K562 (cell line): ENCODE results near the gene KATNAL1. TPM values are rescaled to one million over a fixed set of nuclear protein-coding genes. Genes with fewer than 3 reads are reported as not detected.

Source experiments
- ATF1 ChIP-seq, 2 experiments: fragments of 450-650 bp in 1 of 2; IDR thresholded peaks; 2 replicates each; pipeline ENCODE4 v1.6.1; 2016; ENCODE audit warnings: missing compliant biosample characterization in 1 of 2, missing genetic modification characterization in 1 of 2
- ERF ChIP-seq: fragments of 450-650 bp; formaldehyde crosslinking; IDR thresholded peaks from 2 replicates; pipeline ENCODE4 v1.4.0; 2020; ENCODE audit warnings: mild to moderate bottlenecking, mixed read lengths
- HOXB6 ChIP-seq: fragments of 250-450 bp; sonication (Bioruptor Pico); IDR thresholded peaks from 2 replicates; pipeline ENCODE4 v1.5.1; 2022; ENCODE audit warnings: mild to moderate bottlenecking, borderline replicate concordance
- KHSRP ChIP-seq: fragments of 450-650 bp; IDR thresholded peaks from 2 replicates; pipeline ENCODE4 v1.6.1; 2017
- MBD1 ChIP-seq: fragments of 250-450 bp; sonication (Bioruptor Pico); IDR thresholded peaks from 2 replicates; pipeline ENCODE4 v1.8.0; 2022; ENCODE audit warnings: inconsistent platforms
- NFXL1 ChIP-seq: fragments of 450-650 bp; formaldehyde crosslinking; IDR thresholded peaks from 2 replicates; pipeline ENCODE4 v1.4.0; 2021; ENCODE audit warnings: mild to moderate bottlenecking
- NR2F6 ChIP-seq: fragments of 450-650 bp; formaldehyde crosslinking; IDR thresholded peaks from 2 replicates; pipeline ENCODE4 v1.4.0; 2020; ENCODE audit warnings: mild to moderate bottlenecking
- SMC3 ChIP-seq: conservative IDR thresholded peaks from 2 replicates; pipeline ENCODE4 v1.6.1; 2011; ENCODE audit warnings: low read depth, low read length, improper control_type of control experiment; ENCODE audit not compliant: insufficient read depth
- TSHZ1 ChIP-seq: fragments of 250-450 bp; sonication (Bioruptor Pico); IDR thresholded peaks from 2 replicates; pipeline ENCODE4 v1.4.0; 2020; ENCODE audit warnings: mild to moderate bottlenecking, moderate library complexity
- ZNF121 ChIP-seq: sonication (generic); formaldehyde crosslinking; conservative IDR thresholded peaks from 2 replicates; pipeline ENCODE4 v1.8.0; 2022; ENCODE audit warnings: missing genetic modification reagents
- polyA plus RNA-seq, 8 experiments: library from polyadenylated mRNA; depleted of rRNA in 4 of 8; stranded (reverse) in 5 of 8; unstranded in 3 of 8; fragments of >200 nt; fragmentation: Nextera tagmentation in 2 of 8; fragmentation: Illumina TruSeq in 1 of 8; extraction: Ambion mirVana in 2 of 8; extraction: Trizol in 1 of 8; gene quantifications; 2 replicates each; pipeline versions ENCODE4 v1.2.1 to v1.2.3, GENCODE V29; 2011 to 2014; ENCODE audit warnings: inconsistent platforms in 1 of 8, missing spikeins in 1 of 8
- total RNA-seq, 7 experiments: library from RNA; depleted of rRNA in 6 of 7; stranded (reverse); fragments of >200 nt in 6 of 7; fragmentation: Illumina TruSeq in 2 of 7; extraction: Trizol in 2 of 7; gene quantifications; 2 replicates each; pipeline versions ENCODE4 v1.2.1 to v1.2.3, GENCODE V29; 2011 to 2021; ENCODE audit warnings: low replicate concordance in 1 of 7
- TF ChIP-seq, protein P1 (sequence below): fragments of 250-450 bp; sonication (Bioruptor Pico); IDR thresholded peaks from 2 replicates; pipeline ENCODE4 v1.5.0; 2020; ENCODE audit warnings: mild to moderate bottlenecking
- TF ChIP-seq, protein P2 (sequence below), 2 experiments: IDR thresholded peaks; 2 replicates each; pipeline ENCODE4 v1.6.1; 2012; ENCODE audit warnings: improper control_type of control experiment in 2 of 2, low read depth in 2 of 2, low read length in 2 of 2, borderline replicate concordance in 1 of 2

KATNAL1 gene
- total and polyA plus RNA-seq, 9 of the 15 experiments (the other 6 are each of a cell fraction or from before 2014, with no cell fraction given) = 2.5 to 8.2 (median 5.5) TPM

GRCh38 chr13:30338952-30339351, 31.6 kb upstream of the KATNAL1 start (continued):
- TF ChIP-seq NR2F6 (CRISPR knock-in tag) (no peak), ATF1 (CRISPR knock-in tag; IDR thresholded peaks at IDR 0.05) (no peak), ATF1 (tag; IDR thresholded peaks at IDR 0.05) (no peak), TSHZ1 (CRISPR knock-in tag) (no peak), HOXB6 (CRISPR knock-in tag) (no peak), SMC3 (no peak), ERF (no peak), NFXL1 (CRISPR knock-in tag) (no peak), ZNF121 (no peak), KHSRP (no peak), MBD1 (CRISPR knock-in tag) (no peak)
- TF ChIP-seq, protein P1, sequence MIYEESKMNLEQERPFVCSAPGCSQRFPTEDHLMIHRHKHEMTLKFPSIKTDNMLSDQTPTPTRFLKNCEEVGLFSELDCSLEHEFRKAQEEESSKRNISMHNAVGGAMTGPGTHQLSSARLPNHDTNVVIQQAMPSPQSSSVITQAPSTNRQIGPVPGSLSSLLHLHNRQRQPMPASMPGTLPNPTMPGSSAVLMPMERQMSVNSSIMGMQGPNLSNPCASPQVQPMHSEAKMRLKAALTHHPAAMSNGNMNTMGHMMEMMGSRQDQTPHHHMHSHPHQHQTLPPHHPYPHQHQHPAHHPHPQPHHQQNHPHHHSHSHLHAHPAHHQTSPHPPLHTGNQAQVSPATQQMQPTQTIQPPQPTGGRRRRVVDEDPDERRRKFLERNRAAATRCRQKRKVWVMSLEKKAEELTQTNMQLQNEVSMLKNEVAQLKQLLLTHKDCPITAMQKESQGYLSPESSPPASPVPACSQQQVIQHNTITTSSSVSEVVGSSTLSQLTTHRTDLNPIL (CRISPR knock-in tag) = no peak
- TF ChIP-seq, protein P2, sequence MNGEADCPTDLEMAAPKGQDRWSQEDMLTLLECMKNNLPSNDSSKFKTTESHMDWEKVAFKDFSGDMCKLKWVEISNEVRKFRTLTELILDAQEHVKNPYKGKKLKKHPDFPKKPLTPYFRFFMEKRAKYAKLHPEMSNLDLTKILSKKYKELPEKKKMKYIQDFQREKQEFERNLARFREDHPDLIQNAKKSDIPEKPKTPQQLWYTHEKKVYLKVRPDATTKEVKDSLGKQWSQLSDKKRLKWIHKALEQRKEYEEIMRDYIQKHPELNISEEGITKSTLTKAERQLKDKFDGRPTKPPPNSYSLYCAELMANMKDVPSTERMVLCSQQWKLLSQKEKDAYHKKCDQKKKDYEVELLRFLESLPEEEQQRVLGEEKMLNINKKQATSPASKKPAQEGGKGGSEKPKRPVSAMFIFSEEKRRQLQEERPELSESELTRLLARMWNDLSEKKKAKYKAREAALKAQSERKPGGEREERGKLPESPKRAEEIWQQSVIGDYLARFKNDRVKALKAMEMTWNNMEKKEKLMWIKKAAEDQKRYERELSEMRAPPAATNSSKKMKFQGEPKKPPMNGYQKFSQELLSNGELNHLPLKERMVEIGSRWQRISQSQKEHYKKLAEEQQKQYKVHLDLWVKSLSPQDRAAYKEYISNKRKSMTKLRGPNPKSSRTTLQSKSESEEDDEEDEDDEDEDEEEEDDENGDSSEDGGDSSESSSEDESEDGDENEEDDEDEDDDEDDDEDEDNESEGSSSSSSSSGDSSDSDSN (IDR thresholded peaks at IDR 0.05; ENCODE audit: borderline replicate concordance in 1 of 2, low read depth in 2 of 2, low read length in 2 of 2) = no peak
